D721Med (cell line): ENCODE results near the gene APOL2.
"Not testable (repeated sequence)": the region's sequence is repeated elsewhere in the genome, so short reads cannot be mapped to it uniquely, and the experiment has no call there.

Experiments used
- DNase-seq: peaks from one replicate; pipeline ENCODE4 v3.0.0; 2011; ENCODE audit warnings: low spot score; ENCODE audit not compliant: insufficient read length
- FAIRE-seq: peaks from 2 replicates; lab custom pipeline; 2011; peaks lifted over from hg19 to GRCh38; lab: Jason Lieb, UNC
- CTCF ChIP-seq: IDR thresholded peaks from 2 replicates; pipeline ENCODE4 v1.5.1; 2012; ENCODE audit warnings: mild to moderate bottlenecking, control low read depth; ENCODE audit not compliant: insufficient read depth; ENCODE audit errors: missing control alignments

The APOL2 gene

GRCh38 chr22:36201630-36202319 lies 37.6 kb downstream of the APOL2 start, which contains the start of gene APOL4:
Gene APOL4, minus strand, starts transcription at chr22:36201809. Its CDS starts 75 bp downstream, at chr22:36201734.
- no peak for TF ChIP-seq CTCF
- no peak for FAIRE-seq
- DNase-seq = no peak

- not testable (repeated sequence) for FAIRE-seq, DNase-seq
Observed at GRCh38 chr22:36201025-36201424, 38.3 kb downstream of the APOL2 start.

GRCh38 chr22:36199001-36199551 lies 40.3 kb downstream of the APOL2 start:
- no peak for FAIRE-seq
- DNase-seq = no peak
- no peak for TF ChIP-seq CTCF

- DNase-seq = no peak
- FAIRE-seq = no peak
- TF ChIP-seq CTCF = no peak
Observed at GRCh38 chr22:36198536-36198935, 40.8 kb downstream of the APOL2 start.

DNA sequence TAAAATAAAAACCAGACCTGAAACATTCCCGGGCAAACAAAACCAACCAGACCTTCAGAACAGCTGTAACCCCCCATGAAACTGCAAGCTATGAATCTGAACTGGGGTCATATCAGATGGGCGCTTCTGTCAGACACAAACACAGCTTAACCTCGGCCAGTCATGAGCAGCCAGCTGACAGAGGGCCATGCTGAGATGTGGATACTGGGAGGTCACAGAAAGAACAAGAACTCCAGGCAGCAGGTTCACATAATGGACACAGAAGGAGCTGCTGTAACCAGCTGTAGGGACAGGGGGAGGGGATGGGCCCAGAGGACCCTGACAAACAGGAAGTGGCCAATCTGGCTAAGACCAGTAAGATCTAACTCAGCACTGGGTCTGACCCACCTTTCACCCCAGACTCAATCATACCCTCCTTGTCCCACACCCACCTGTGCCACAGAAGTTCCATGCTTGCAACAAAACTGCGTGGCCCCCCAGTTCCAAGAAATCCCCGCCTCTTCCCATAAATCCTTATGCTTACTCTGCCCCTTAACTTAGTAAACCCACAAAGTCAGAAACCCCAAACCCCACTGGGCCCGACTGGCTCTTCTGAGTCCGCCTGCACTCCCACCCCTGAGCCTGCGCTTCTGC lies 41.7 kb downstream of the APOL2 start:
- no peak for FAIRE-seq
- no peak for TF ChIP-seq CTCF
- DNase-seq = no peak

DNA sequence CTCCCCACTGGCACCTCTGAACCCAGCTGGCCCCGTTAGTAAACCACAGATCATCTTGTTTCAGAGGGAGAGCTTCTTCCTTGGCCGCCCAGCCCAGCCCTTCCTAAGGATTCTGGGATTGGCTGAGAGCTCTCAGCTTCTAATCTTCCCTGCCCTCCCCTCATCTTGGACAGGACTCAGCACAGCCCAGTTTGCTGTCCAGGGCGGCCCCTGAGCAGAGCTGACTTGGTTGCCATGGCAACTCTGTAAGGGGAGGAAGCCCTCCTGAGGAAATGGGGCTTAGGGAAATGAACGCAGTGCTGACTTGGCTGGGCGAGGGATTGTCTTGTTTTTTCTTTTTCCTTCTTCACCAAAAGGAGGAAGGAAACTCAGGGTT lies 42.3 kb downstream of the APOL2 start:
- FAIRE-seq (no peak), DNase-seq (no peak)
- no peak for TF ChIP-seq CTCF

- no peak for TF ChIP-seq CTCF
- no peak for FAIRE-seq
Observed at GRCh38 chr22:36196254-36197064, 42.9 kb downstream of the APOL2 start.

More at GRCh38 chr22:36196254-36197064, 42.9 kb downstream of the APOL2 start:
- no peak for DNase-seq
